HG03460 (cell line): ENCODE data around the gene HRCT1.
"Not testable (repeated sequence)": the region's sequence is repeated elsewhere in the genome, so short reads cannot be mapped to it uniquely, and the experiment has no call there.

Experiments used
- ATAC-seq: cut with Tn5 transposase; IDR thresholded peaks from one replicate; pipeline ENCODE4 v1.9.1; 2021; ENCODE audit not compliant: unreplicated experiment

The HRCT1 gene

DNA sequence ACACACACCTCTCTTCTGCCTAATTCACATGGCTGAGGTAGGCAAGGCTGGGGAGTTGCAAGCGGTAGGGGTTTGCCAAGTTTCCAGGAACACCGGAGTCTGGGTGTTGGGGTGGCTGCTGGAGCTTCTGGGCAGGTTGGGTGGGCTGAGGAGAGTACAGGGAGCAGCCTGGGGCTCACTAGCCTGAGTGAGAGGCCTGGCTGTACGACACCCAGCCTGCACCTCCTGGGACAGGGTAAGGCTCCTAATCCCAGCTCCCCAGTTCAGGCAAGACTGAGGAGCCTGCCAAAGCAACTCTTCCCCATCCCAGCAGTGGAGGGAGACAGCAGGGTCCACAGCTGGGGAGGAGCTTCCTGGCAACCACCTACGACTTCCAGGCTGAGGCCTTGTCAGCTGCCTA is 11.3 kb downstream of the HRCT1 start:
- ATAC-seq: no peak

GRCh38 chr9:35918780-35919179 is 12.8 kb downstream of the HRCT1 start:
- no peak for ATAC-seq

GRCh38 chr9:35919212-35920008 is 13.4 kb downstream of the HRCT1 start:
- ATAC-seq: no peak

DNA sequence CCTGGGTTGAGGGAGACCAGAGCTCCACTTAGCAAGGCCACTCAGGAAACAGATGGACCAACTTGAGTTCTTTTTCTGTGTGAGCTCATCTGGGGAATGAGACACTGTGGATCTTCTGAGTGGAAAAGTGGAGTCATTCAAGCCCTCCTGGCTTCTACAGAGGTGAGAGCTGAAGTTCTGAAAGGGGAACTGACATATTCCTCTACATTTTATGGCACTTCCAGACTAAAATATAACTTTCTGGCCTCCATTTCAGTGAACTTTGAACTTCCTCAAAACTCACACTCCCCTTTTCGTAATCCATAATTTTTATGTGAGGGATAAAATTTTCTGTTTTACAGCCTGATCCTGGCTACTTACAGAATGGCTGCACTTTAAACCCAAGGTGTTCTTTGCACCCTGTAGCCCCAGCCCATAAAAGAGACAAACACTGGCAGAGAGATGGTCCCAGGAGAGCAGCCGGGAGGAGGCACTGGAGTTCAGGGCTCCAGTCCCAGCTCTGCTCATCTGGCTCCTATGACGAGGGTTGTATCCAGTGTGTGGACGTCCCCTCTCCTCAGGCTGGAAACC is 14.1 kb downstream of the HRCT1 start:
- ATAC-seq: no peak

DNA sequence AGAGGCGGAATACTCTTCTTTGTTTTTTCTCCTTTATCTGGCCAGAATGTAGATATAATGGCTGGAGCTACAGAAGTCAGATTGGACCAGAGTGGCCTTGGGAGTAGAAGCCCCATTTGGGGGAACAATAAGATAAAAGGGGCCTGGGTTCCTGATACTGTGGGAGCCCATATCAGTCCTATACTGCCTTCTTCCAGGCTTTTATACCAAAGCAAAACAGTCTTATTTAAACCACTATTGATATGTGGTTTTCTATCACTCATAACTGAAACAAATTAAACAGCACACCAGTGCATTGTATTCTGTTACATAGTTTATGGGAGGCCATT is 17.6 kb downstream of the HRCT1 start:
- ATAC-seq: no peak

GRCh38 chr9:35923927-35924763 is 18.1 kb downstream of the HRCT1 start:
- ATAC-seq: no peak

DNA sequence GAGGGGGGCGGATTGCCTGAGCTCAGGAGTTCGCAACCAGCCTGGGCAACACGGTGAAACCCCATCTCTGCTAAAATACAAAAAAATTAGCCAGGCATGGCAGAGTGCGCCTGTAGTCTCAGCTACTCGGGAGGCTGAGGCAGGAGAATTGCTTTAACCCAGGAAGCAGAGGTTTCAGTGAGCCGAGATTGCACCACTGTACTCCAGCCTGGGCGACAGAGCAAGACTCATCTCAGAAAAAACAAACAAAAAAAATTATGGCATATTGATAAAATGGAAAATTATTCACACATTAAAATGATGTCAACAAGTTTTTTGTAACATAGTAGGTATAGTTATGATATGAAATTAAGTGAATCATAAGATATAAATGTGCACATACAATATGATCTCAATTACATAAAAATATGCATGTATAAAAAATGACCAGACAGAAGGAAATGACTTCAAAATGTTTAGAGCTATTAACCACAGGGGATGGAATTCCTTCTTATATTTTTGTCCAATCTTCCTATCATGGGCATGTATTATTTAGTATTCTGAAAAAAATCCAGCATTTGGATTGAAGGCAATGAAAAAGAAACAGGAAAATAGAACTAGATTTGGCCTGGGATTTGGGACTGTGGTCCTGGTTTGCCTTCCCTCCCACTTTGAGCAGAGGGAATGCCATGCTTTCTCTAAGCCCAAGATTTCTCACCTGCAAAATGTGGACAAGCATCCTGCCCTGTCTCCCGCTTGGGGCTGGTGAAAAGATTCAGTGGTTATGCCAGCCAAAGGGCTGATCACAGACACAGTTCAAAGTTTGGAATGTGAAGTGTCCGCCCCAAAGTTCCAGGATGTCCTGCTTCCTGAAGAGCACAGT is 22.8 kb downstream of the HRCT1 start:
- ATAC-seq: no peak

DNA sequence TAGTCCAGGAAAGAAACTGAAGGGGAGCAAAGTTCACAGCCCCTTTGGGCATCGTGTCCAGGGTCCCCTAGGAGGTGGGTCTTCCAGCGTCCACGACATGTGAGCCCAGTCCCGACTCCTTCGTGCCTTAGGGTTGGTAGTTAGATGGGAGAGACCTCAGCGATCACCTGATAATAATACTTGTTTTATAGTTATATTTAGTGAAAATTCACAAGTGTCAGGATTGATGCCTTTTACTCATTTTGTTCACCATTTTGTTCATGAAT is 23.4 kb downstream of the HRCT1 start:
- ATAC-seq: no peak

GRCh38 chr9:35930521-35930920 is 24.5 kb downstream of the HRCT1 start:
- no peak for ATAC-seq

DNA sequence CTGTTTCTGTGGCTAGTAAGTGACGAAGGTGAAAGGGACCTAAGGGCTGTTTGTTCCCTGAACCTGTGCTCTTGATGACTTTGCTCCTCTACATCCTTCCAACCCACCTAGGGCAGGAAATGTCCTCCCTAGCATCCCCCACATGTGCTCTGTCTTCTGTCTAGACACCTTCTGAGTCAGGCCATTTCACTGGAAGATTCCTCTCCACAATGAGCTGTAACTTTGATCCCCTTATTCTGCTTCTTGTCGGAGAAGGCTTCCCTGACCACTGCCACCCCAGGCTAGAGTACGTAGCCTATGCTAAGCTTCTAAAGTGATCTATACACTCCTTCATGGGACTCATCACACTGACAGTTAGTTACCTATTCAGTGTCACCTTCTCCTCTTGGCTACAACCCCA is 25.0 kb downstream of the HRCT1 start:
- no peak for ATAC-seq

DNA sequence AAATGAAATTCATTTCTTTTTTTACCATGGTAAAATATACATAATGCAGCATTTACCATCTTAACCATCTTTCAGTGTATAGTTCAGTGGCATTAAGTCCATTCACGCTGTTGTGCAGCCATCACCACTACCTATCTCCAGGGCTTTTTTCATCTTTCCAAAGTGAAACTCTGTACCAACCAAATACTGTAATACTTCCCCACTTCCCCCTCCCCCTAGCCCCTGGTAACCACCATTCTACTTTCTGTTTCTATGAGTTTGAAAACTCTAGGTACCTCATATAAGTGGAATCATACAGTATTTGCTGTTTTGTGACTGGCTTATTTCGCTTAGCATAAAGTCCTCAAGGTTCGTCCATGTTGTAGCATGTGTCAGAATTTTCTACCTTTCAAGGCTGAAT is 26.7 kb downstream of the HRCT1 start:
- no peak for ATAC-seq

- ATAC-seq: no peak
Observed at GRCh38 chr9:35933550-35934067, 27.6 kb downstream of the HRCT1 start.

- ATAC-seq: not testable (repeated sequence)
Observed at GRCh38 chr9:35934069-35934468, 28.1 kb downstream of the HRCT1 start.

DNA sequence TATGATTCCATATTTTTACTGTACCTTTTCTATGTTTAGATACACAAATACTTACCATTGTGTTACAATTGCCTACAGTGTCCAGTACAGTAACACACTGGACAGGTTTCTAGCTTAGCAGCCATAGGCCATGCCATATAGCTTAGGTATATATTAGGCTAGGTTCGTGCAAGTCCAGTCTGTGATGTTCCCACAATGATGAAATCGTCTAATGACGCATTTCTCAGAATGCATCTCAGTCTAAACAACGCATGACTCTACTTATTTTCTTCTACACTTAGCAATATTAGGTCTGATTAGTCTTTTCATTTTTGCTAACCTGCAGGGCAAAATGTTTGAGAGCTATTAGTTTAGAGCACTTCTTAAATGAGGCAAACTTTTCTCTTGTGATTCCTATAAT is 29.3 kb downstream of the HRCT1 start:
- no peak for ATAC-seq

- ATAC-seq: no peak
Observed at GRCh38 chr9:35935755-35936509, 29.9 kb downstream of the HRCT1 start.

GRCh38 chr9:35937227-35937626 is 31.2 kb downstream of the HRCT1 start:
- ATAC-seq: no peak

- ATAC-seq: no peak
Observed at GRCh38 chr9:35938474-35939356, 32.7 kb downstream of the HRCT1 start.

- no peak for ATAC-seq
Observed at GRCh38 chr9:35939679-35940250, 33.8 kb downstream of the HRCT1 start.
